Motor neuron (in vitro differentiated cells): Measurements from ENCODE around the gene PSMD12. TPM values are rescaled to one million over a fixed set of nuclear protein-coding genes. Genes with fewer than 3 reads are reported as not detected.
"Not testable (repeated sequence)": the region's sequence is repeated elsewhere in the genome, so short reads cannot be mapped to it uniquely, and the experiment has no call there.

Experiments
- ATAC-seq, 8 experiments: fragments of 200-7000 bp; cut with Tn5 transposase; replicated peaks in 6 of 8; 2 replicates each; pipeline ENCODE4 v1.8.0; 2021; ENCODE audit warnings: mild to moderate bottlenecking in 8 of 8, moderate library complexity in 8 of 8
- H3K27ac ChIP-seq, 2 donors: fragments of 250-450 bp; sonication (Bioruptor Pico); 2 replicates each; pipeline ENCODE4 v1.9.0; 2021; ENCODE audit warnings: antibody characterized with exemption in 2 of 2, mild to moderate bottlenecking in 2 of 2, moderate library complexity in 1 of 2
- H3K4me1 ChIP-seq, 2 donors: fragments of 250-450 bp; sonication (Bioruptor Pico); replicated peaks in 1 of 2; 2 replicates each; pipeline ENCODE4 v1.6.1; 2021; ENCODE audit warnings: antibody characterized with exemption in 2 of 2, mild to moderate bottlenecking in 2 of 2, moderate library complexity in 1 of 2
- H3K4me3 ChIP-seq, 5 donors: fragments of 250-450 bp; sonication (Bioruptor Pico); 2 replicates each; pipeline ENCODE4 v1.9.0; 2021; ENCODE audit warnings: antibody characterized with exemption in 5 of 5, mild to moderate bottlenecking in 5 of 5, moderate library complexity in 4 of 5
- WGBS, 10 experiments: fragments of 450-650 bp; shearing (Covaris generic); methylation state at CpG; one replicate each; pipeline ENCODE4 v1.0.0; 2022; 5-methylcytosine and 5-hydroxymethylcytosine counted together
- in situ Hi-C, 9 experiments: fragments of 400-800 bp; cut with MboI; loops; one replicate each; pipeline ENCODE4 v1.15.0; 2021; ENCODE audit warnings: low sequenced_read_pairs in 9 of 9, low pct_unique_long_range_greater_than_20kb in 2 of 9; ENCODE audit not compliant: unreplicated experiment in 9 of 9
- total RNA-seq, 8 experiments: library from RNA; unstranded; fragments of 300-600 nt; gene quantifications; 2 replicates each; pipeline versions ENCODE4 v1.2.3 to v1.2.4, GENCODE V29; 2022

Gene PSMD12
- total RNA-seq, 8 experiments from 2014 or later: 25.7 to 59.5 (median 39.6) TPM

DNA sequence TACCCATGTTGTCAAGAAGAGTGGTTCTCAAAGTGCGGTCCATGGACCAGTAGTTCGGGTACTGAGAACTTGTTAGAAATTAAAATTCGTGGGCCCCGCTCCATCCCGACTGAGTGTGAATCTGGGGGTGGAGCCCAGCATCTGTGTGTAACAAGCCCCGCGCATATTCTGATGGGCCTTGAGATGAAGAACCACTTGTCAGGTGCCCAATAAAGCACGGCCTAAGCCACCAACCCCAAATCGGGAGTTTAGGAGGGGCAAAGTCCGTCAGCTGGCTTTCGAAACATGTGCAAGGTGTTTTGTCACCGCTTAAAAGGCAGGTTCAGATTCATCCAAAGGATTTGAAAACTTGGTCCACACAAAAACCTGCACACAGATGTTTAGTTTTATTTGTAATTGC is 29.5 kb downstream of the PSMD12 start:
- in situ Hi-C loops: no loop called here

DNA sequence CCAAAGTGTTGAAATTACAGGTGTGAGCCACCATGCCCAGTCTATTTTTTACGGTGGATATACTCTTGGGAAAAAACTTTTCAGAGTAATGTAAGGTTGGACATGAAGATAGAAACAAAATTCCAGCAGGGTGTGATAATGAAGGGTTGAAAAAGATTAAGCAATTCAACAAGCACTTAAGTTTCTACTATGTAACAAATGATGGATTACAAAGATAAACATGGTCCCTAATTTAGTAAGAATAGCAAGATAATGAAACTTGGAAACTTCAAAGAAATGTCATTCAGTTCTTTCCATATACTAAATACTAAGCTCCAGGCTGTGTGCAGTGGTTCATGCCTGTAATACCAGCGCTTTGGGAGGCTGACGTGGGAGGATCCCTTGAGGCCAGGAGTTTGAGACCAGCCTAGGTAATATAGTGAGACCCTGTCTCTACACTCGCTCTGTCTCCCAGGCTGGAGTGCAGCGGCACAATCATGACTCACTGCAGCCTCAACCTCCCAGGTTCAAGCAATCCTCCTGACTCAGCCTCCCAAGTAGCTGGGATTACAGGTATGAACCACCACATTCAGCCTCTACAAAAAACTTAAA is 31.0 kb downstream of the PSMD12 start:
- H3K4me1 ChIP-seq: no peaks in the 10 kb centered on the region
- 92 to 100% (median 97%) methylated on average over 2 to 4 of the region's 5 CpGs; no CpG with 5 or more reads in 3 of the 10 experiments for WGBS, 10 experiments
- ATAC-seq: no peak
- no peak overlapping the region for H3K4me3 ChIP-seq
- H3K27ac ChIP-seq: no peak overlapping the region
- in situ Hi-C loops: no loop called here

More for the DNA sequence above, 29.5 kb downstream of the PSMD12 start:
- no peaks in the 10 kb centered on the region for H3K4me1 ChIP-seq
- no peak for ATAC-seq
- no peak overlapping the region for H3K4me3 ChIP-seq
- no peak overlapping the region for H3K27ac ChIP-seq
- 90 to 100% (median 94%) methylated on average over 1 to 7 of the region's 12 CpGs; no CpG with 5 or more reads in 4 of the 10 experiments for WGBS, 10 experiments

GRCh38 chr17:67332162-67332508 is 34.2 kb downstream of the PSMD12 start:
- in situ Hi-C loops, H3K27ac ChIP-seq, H3K4me3 ChIP-seq, ATAC-seq, H3K4me1 ChIP-seq: not testable (repeated sequence)
- 86 to 100% (median 100%) methylated on average over 1 of the region's 1 CpG; no CpG with 5 or more reads in 4 of the 10 experiments for WGBS, 10 experiments

DNA sequence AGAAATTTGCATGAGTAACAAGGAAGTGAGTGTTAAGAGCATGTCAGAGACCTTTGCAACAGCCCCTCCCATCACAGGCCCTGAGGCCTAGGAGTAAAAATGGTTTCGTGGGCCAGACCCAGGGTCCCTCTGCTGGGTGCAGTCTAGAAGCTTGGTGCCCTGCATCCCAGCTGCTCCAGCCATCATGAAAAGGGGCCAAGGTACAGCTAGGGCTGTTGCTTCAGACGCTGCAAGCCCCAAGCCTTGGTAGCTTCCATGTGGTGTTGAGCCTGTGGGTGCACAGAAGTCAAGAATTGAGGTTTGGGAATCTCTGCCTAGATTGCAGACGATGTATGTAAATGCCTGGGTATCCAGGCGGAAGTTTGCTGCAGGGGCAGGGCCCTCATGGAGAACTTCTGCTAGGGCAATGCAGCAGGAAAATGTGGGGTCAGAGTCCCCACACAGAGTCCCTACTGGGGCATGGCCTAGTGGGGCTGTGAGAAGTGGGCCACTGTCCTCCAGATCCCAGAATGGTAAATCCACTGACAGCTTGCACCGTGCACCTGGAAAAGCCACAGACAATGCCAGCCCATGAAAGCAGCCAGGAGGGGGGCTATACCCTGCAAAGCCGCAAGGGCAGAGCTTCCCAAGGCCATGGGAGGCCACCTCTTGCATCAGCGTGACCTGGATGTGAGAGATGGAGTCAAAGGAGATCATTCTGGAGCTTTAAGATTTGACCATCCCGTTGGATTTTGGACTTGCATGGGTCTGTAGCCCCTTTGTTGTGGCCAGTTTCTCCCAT is 34.8 kb downstream of the PSMD12 start:
- in situ Hi-C loops, H3K4me3 ChIP-seq, H3K27ac ChIP-seq, H3K4me1 ChIP-seq: not testable (repeated sequence)
- peak in 3 of 8 experiments; percentile 86 to 95 (median 93) for ATAC-seq
- 50 to 100% (median 94%) methylated on average over 1 to 5 of the region's 8 CpGs; no CpG with 5 or more reads in 2 of the 10 experiments for WGBS, 10 experiments

- in situ Hi-C loops: no loop called here
- no peak for ATAC-seq
- Histone ChIP-seq H3K27ac (no peak overlapping the region), H3K4me3 (no peak overlapping the region), H3K4me1 (no peaks in the 10 kb centered on the region)
- 70 to 100% (median 92%) methylated on average over 2 of the region's 3 CpGs; no CpG with 5 or more reads in 3 of the 10 experiments for WGBS, 10 experiments
These were observed 38.4 kb downstream of the PSMD12 start for GRCh38 chr17:67328026-67328425.

GRCh38 chr17:67326959-67327745 is 39.2 kb downstream of the PSMD12 start:
- H3K4me1 ChIP-seq, H3K4me3 ChIP-seq, H3K27ac ChIP-seq, ATAC-seq, in situ Hi-C loops: not testable (repeated sequence)
- 50 to 100% (median 80%) methylated on average over 1 to 3 of the region's 13 CpGs; no CpG with 5 or more reads in 4 of the 10 experiments for WGBS, 10 experiments

- Histone ChIP-seq H3K4me3 (no peak overlapping the region), H3K4me1 (no peaks in the 10 kb centered on the region), H3K27ac (no peak overlapping the region)
- ATAC-seq: no peak
- 80 to 100% (median 83%) methylated on average over 1 to 3 of the region's 3 CpGs; no CpG with 5 or more reads in 4 of the 10 experiments for WGBS, 10 experiments
- in situ Hi-C loops: no loop called here
These were observed 39.9 kb downstream of the PSMD12 start for GRCh38 chr17:67326440-67326839.

- no peak for ATAC-seq
These were observed 42.0 kb downstream of the PSMD12 start for GRCh38 chr17:67324330-67324729.

GRCh38 chr17:67323445-67323844 is 42.9 kb downstream of the PSMD12 start:
- no peak overlapping the region for H3K27ac ChIP-seq
- no peaks in the 10 kb centered on the region for H3K4me1 ChIP-seq
- no peak overlapping the region for H3K4me3 ChIP-seq
- ATAC-seq: no peak
- 60 to 100% (median 83%) methylated on average over 1 to 3 of the region's 3 CpGs; no CpG with 5 or more reads in 1 of the 10 experiments for WGBS, 10 experiments
- in situ Hi-C loops: no loop called here

More at GRCh38 chr17:67324330-67324729, 42.0 kb downstream of the PSMD12 start:
- in situ Hi-C loops: no loop called here
- WGBS, 10 experiments: 80 to 100% methylated on average over 1 to 2 of the region's 2 CpGs; no CpG with 5 or more reads in 8 of the 10 experiments
- H3K27ac ChIP-seq: no peak overlapping the region
- H3K4me3 ChIP-seq: no peak overlapping the region
- no peaks in the 10 kb centered on the region for H3K4me1 ChIP-seq

GRCh38 chr17:67322042-67322787 is 44.2 kb downstream of the PSMD12 start:
- peak in 5 of 8 experiments; percentile 44 to 94 (median 83) for ATAC-seq
- Histone ChIP-seq H3K4me3 (no peak overlapping the region), H3K4me1 (no peaks in the 10 kb centered on the region), H3K27ac (no peak overlapping the region)
- 0 to 74% (median 18%) methylated on average over 1 to 3 of the region's 3 CpGs; no CpG with 5 or more reads in 5 of the 10 experiments for WGBS, 10 experiments
- in situ Hi-C loops: no loop called here

- H3K4me1 ChIP-seq, H3K4me3 ChIP-seq, H3K27ac ChIP-seq, ATAC-seq, in situ Hi-C loops: not testable (repeated sequence)
- 76 to 100% (median 95%) methylated on average over 1 to 13 of the region's 13 CpGs for whole genome bisulfite sequencing, 10 experiments
These were observed 44.9 kb downstream of the PSMD12 start for GRCh38 chr17:67321486-67321885.

- WGBS, 10 experiments: 83 to 100% (median 92%) methylated on average over 1 to 3 of the region's 5 CpGs; no CpG with 5 or more reads in 5 of the 10 experiments
- Histone ChIP-seq H3K27ac (no peak overlapping the region), H3K4me1 (no peaks in the 10 kb centered on the region), H3K4me3 (no peak overlapping the region)
- in situ Hi-C loops: no loop called here
- ATAC-seq: no peak
These were observed 49.6 kb downstream of the PSMD12 start for GRCh38 chr17:67316781-67317180.
